ENCODE results near the gene SLC45A3. TPM values are rescaled to one million over a fixed set of nuclear protein-coding genes. Genes with fewer than 3 reads are reported as not detected.

The SLC45A3 gene
- total and polyA plus RNA-seq, 3 donors from 2014 or later = 4.5 to 8.9 (median 7.3) TPM

- no peaks in the 10 kb centered on the region for H3K9me3 ChIP-seq
- WGBS, 2 donors = 87 to 97% methylated on average over 5 of the region's 5 CpGs
Measured at GRCh38 chr1:205676002-205676401, 4.3 kb downstream of the SLC45A3 start.

GRCh38 chr1:205675247-205675646, 5.1 kb downstream of the SLC45A3 start:
- H3K4me3 ChIP-seq = no peak overlapping the region
- 97 to 98% methylated on average over 4 of the region's 4 CpGs for WGBS, 2 donors

More at GRCh38 chr1:205676002-205676401, 4.3 kb downstream of the SLC45A3 start:
- Histone ChIP-seq H3K4me3 (no peak overlapping the region), H3K27me3 (no peaks in the 10 kb centered on the region), H3K27ac (no peak overlapping the region), H3K36me3 (ENCODE audit: low read depth, missing control alignments) (no peaks in the 10 kb centered on the region), H3K4me1 (peaks cover 38% of the 10 kb centered on the region)
- DNase-seq = no peak
- intact Hi-C loops (cut with DNase I; ENCODE audit: low total_unique reads) = no loop called here
- no peak for TF ChIP-seq CTCF (IDR thresholded peaks at IDR 0.05)

GRCh38 chr1:205672970-205673369, 7.3 kb downstream of the SLC45A3 start:
- no peak overlapping the region for H3K27ac ChIP-seq
- no peak for DNase-seq
- 65 to 74% methylated on average over 3 to 4 of the region's 4 CpGs for WGBS, 2 donors
- H3K36me3 ChIP-seq (ENCODE audit: low read depth, missing control alignments) = no peaks in the 10 kb centered on the region
- H3K4me1 ChIP-seq = peaks cover 24% of the 10 kb centered on the region
- H3K27me3 ChIP-seq = no peaks in the 10 kb centered on the region
- intact Hi-C loops (cut with DNase I; ENCODE audit: low total_unique reads) = no loop called here
- no peak for TF ChIP-seq CTCF (IDR thresholded peaks at IDR 0.05)
- TF ChIP-seq POLR2A (IDR thresholded peaks at IDR 0.05) = no peak
- no peak overlapping the region for H3K4me3 ChIP-seq
- no peaks in the 10 kb centered on the region for H3K9me3 ChIP-seq

More at GRCh38 chr1:205675247-205675646, 5.1 kb downstream of the SLC45A3 start:
- H3K27ac ChIP-seq = no peak overlapping the region
- TF ChIP-seq POLR2A (IDR thresholded peaks at IDR 0.05) (no peak), CTCF (IDR thresholded peaks at IDR 0.05) (no peak)
- no peaks in the 10 kb centered on the region for H3K27me3 ChIP-seq
- no peak for DNase-seq
- intact Hi-C loops (cut with DNase I; ENCODE audit: low total_unique reads) = no loop called here
- H3K9me3 ChIP-seq = no peaks in the 10 kb centered on the region
- H3K36me3 ChIP-seq (ENCODE audit: low read depth, missing control alignments) = no peaks in the 10 kb centered on the region
- H3K4me1 ChIP-seq = peaks cover 39% of the 10 kb centered on the region

- DNase-seq = no peak
- Histone ChIP-seq H3K4me3 (no peak overlapping the region), H3K27ac (no peak overlapping the region), H3K9me3 (no peaks in the 10 kb centered on the region), H3K4me1 (peaks cover 24% of the 10 kb centered on the region), H3K36me3 (ENCODE audit: low read depth, missing control alignments) (no peaks in the 10 kb centered on the region), H3K27me3 (no peaks in the 10 kb centered on the region)
- 72 to 86% methylated on average over 11 of the region's 11 CpGs for WGBS, 2 donors
- no peak for TF ChIP-seq POLR2A (IDR thresholded peaks at IDR 0.05)
- TF ChIP-seq CTCF (IDR thresholded peaks at IDR 0.05) = no peak
- intact Hi-C loops (cut with DNase I; ENCODE audit: low total_unique reads) = no loop called here
Measured at GRCh38 chr1:205672395-205672889, 7.9 kb downstream of the SLC45A3 start.
